IMR-90 (cell line): ENCODE measurements around the gene CATSPER3. TPM values are rescaled to one million over a fixed set of nuclear protein-coding genes. Genes with fewer than 3 reads are reported as not detected.

Source experiments
- ATAC-seq: fragments of 200-7000 bp; cut with Tn5 transposase; 2 replicates; pipeline ENCODE4 v1.9.1; 2020; ENCODE audit warnings: low read depth, mild to moderate bottlenecking, moderate library complexity
- BruUV-seq: library from RNA; stranded (reverse); fragments of 400-500 nt; replicated peaks from 2 replicates; lab custom pipeline; 2021; lab: Mats Ljungman, UMichigan
- CTCF ChIA-PET: fragments of 300-600 bp; formaldehyde crosslinking; extraction: SDS; loops from one replicate; lab custom pipeline; 2021; ENCODE audit warnings: antibody characterized with exemption; lab: Yijun Ruan, JAX
- POLR2A ChIA-PET: fragments of 300-600 bp; sonication (Branson Sonifier 250); formaldehyde crosslinking; loops from one replicate; lab custom pipeline; 2022; ENCODE audit warnings: antibody characterized with exemption; ENCODE audit not compliant: unreplicated experiment; lab: Charles Lee
- DNase-seq: peaks from one replicate; pipeline ENCODE4 v3.0.0; 2013
- H2AFZ ChIP-seq: replicated peaks from 2 replicates; pipeline ENCODE3; 2013; ENCODE audit warnings: low read length, mild to moderate bottlenecking; ENCODE audit not compliant: poor library complexity
- H2AK5ac ChIP-seq: 2 replicates; pipeline ENCODE4 v1.6.1; 2013; ENCODE audit warnings: low read depth, low read length, inconsistent platforms
- H2AK9ac ChIP-seq: replicated peaks from 2 replicates; pipeline ENCODE3; 2013; ENCODE audit warnings: mild to moderate bottlenecking, low read depth, low read length, moderate library complexity; ENCODE audit not compliant: poor library complexity
- H2BK120ac ChIP-seq: 2 replicates; pipeline ENCODE4 v1.6.1; 2013; ENCODE audit warnings: low read depth, low read length, inconsistent platforms
- H2BK15ac ChIP-seq: 3 replicates; pipeline ENCODE4 v1.6.1; 2013; ENCODE audit warnings: low read depth, low read length, inconsistent platforms
- H2BK20ac ChIP-seq: 2 replicates; pipeline ENCODE4 v1.6.1; 2013; ENCODE audit warnings: low read depth, mild to moderate bottlenecking, inconsistent platforms, low read length, moderate library complexity
- H2BK5ac ChIP-seq: 2 replicates; pipeline ENCODE4 v1.6.1; 2013; ENCODE audit warnings: mild to moderate bottlenecking, low read depth, low read length, inconsistent platforms; ENCODE audit not compliant: poor library complexity, severe bottlenecking
- H3K14ac ChIP-seq: replicated peaks from 2 replicates; pipeline ENCODE4 v1.6.1; 2013; ENCODE audit warnings: low read depth, low read length, inconsistent platforms
- H3K18ac ChIP-seq: 2 replicates; pipeline ENCODE4 v1.6.1; 2013; ENCODE audit warnings: low read depth, low read length, control low read depth
- H3K23ac ChIP-seq: 2 replicates; pipeline ENCODE4 v1.6.1; 2013; ENCODE audit warnings: low read depth, low read length, inconsistent platforms
- H3K27ac ChIP-seq: 2 replicates; pipeline ENCODE4 v1.5.1; 2013; ENCODE audit warnings: mild to moderate bottlenecking, control low read depth, low read length; ENCODE audit not compliant: insufficient read depth
- H3K27me3 ChIP-seq: 2 replicates; pipeline ENCODE4 v1.6.1; 2013; ENCODE audit warnings: low read length; ENCODE audit not compliant: control insufficient read depth, insufficient read depth
- H3K36me3 ChIP-seq: 2 replicates; pipeline ENCODE4 v1.6.1; 2013; ENCODE audit warnings: low read length, mixed read lengths; ENCODE audit not compliant: control insufficient read depth, insufficient read depth
- H3K4ac ChIP-seq: 2 replicates; pipeline ENCODE4 v1.6.1; 2013; ENCODE audit warnings: low read depth, low read length, inconsistent platforms
- H3K4me1 ChIP-seq: 2 replicates; pipeline ENCODE4 v1.6.1; 2013; ENCODE audit warnings: low read length, mixed read lengths; ENCODE audit not compliant: control insufficient read depth, insufficient read depth
- H3K4me2 ChIP-seq: 2 replicates; pipeline ENCODE4 v1.6.1; 2013; ENCODE audit warnings: low read depth, mild to moderate bottlenecking, control low read depth, low read length, moderate library complexity
- H3K4me3 ChIP-seq: 2 replicates; pipeline ENCODE4 v1.5.1; 2013; ENCODE audit warnings: low read depth, mild to moderate bottlenecking, control low read depth, low read length, moderate library complexity; ENCODE audit not compliant: insufficient read depth
- H3K56ac ChIP-seq: 2 replicates; pipeline ENCODE4 v1.6.1; 2013; ENCODE audit warnings: low read length, inconsistent platforms; ENCODE audit not compliant: insufficient read depth; ENCODE audit errors: extremely low read depth
- H3K79me1 ChIP-seq, 2 experiments: 2 replicates each; pipeline ENCODE4 v1.6.1; 2013; ENCODE audit warnings: low read length in 2 of 2, inconsistent platforms in 1 of 2, low read depth in 1 of 2
- H3K9ac ChIP-seq: 2 replicates; pipeline ENCODE4 v1.6.1; 2013; ENCODE audit warnings: low read depth, low read length, control low read depth
- H3K9me1 ChIP-seq: 2 replicates; pipeline ENCODE4 v1.6.1; 2013; ENCODE audit warnings: low read length, inconsistent platforms; ENCODE audit not compliant: insufficient read depth
- H3K9me3 ChIP-seq: 2 replicates; pipeline ENCODE4 v1.6.1; 2013; ENCODE audit warnings: low read length; ENCODE audit not compliant: control insufficient read depth, insufficient read depth
- H4K20me1 ChIP-seq: 2 replicates; pipeline ENCODE4 v1.6.1; 2013; ENCODE audit warnings: low read length, inconsistent platforms; ENCODE audit not compliant: insufficient read depth
- H4K5ac ChIP-seq: 2 replicates; pipeline ENCODE4 v1.6.1; 2013; ENCODE audit warnings: mild to moderate bottlenecking, low read depth, low read length, control low read depth
- H4K8ac ChIP-seq, 2 experiments: 2 replicates each; pipeline ENCODE4 v1.6.1; 2013; ENCODE audit warnings: low read depth in 2 of 2, low read length in 2 of 2, control low read depth in 1 of 2, inconsistent platforms in 1 of 2
- H4K91ac ChIP-seq: 2 replicates; pipeline ENCODE4 v1.6.1; 2013; ENCODE audit warnings: low read depth, low read length, inconsistent platforms; ENCODE audit not compliant: insufficient read depth
- BHLHE40 ChIP-seq: fragments of 150-350 bp; IDR thresholded peaks from 2 replicates; pipeline ENCODE4 v1.6.1; 2016; ENCODE audit warnings: mild to moderate bottlenecking, low read depth, low read length
- CEBPB ChIP-seq: IDR thresholded peaks from 2 replicates; pipeline ENCODE4 v1.6.1; 2012; ENCODE audit warnings: low read depth, low read length, improper control_type of control experiment
- CHD1 ChIP-seq: IDR thresholded peaks from 2 replicates; pipeline ENCODE4 v1.6.1; 2012; ENCODE audit warnings: low read depth, low read length, improper control_type of control experiment
- FOS ChIP-seq: fragments of 150-350 bp; IDR thresholded peaks from 2 replicates; pipeline ENCODE4 v1.6.1; 2016; ENCODE audit warnings: low read depth, low read length
- MAFK ChIP-seq: IDR thresholded peaks from 2 replicates; pipeline ENCODE4 v1.6.1; 2012; ENCODE audit warnings: low read depth, low read length, improper control_type of control experiment
- MAZ ChIP-seq: IDR thresholded peaks from 2 replicates; pipeline ENCODE4 v1.6.1; 2012; ENCODE audit warnings: low read depth, mild to moderate bottlenecking, low read length, improper control_type of control experiment, moderate library complexity, borderline replicate concordance
- MXI1 ChIP-seq: IDR thresholded peaks from 2 replicates; pipeline ENCODE4 v1.6.1; 2012; ENCODE audit warnings: low read depth, mild to moderate bottlenecking, low read length, moderate library complexity, borderline replicate concordance
- NFE2L2 ChIP-seq: fragments of 150-350 bp; IDR thresholded peaks from 2 replicates; pipeline ENCODE4 v1.6.1; 2016; ENCODE audit warnings: low read depth, mild to moderate bottlenecking, low read length
- POLR2A ChIP-seq: IDR thresholded peaks from 2 replicates; pipeline ENCODE4 v1.6.1; 2012; ENCODE audit warnings: mild to moderate bottlenecking, low read depth, low read length
- RAD21 ChIP-seq: IDR thresholded peaks from 2 replicates; pipeline ENCODE4 v1.6.1; 2012; ENCODE audit warnings: low read length, improper control_type of control experiment
- RCOR1 ChIP-seq: IDR thresholded peaks from 2 replicates; pipeline ENCODE4 v1.6.1; 2012; ENCODE audit warnings: mild to moderate bottlenecking, low read length, improper control_type of control experiment; ENCODE audit not compliant: insufficient replicate concordance
- RFX5 ChIP-seq: IDR thresholded peaks from 2 replicates; pipeline ENCODE4 v1.8.0; 2012; ENCODE audit warnings: low read depth, mild to moderate bottlenecking, low read length, moderate library complexity
- SMC3 ChIP-seq: fragments of 150-350 bp; IDR thresholded peaks from 2 replicates; pipeline ENCODE4 v1.6.1; 2016; ENCODE audit warnings: low read depth, mild to moderate bottlenecking, antibody characterized with exemption, low read length, moderate library complexity
- dilution Hi-C: fragments of 300-500 bp; cut with HindIII; formaldehyde crosslinking; loops from one replicate; pipeline ENCODE4 v1.14.3; 2018; ENCODE audit warnings: low sequenced_read_pairs; ENCODE audit not compliant: unreplicated experiment
- in situ Hi-C: fragments of 300-500 bp; cut with MboI; formaldehyde crosslinking; loops from 3 replicates; pipeline ENCODE4 v1.14.3; 2019; ENCODE audit warnings: low sequenced_read_pairs, inconsistent platforms, mixed read lengths
- intact Hi-C: fragments of 100-400 bp; cut with micrococcal nuclease; formaldehyde crosslinking; loops from 2 replicates; pipeline ENCODE4 v1.10.0; 2022
- polyA plus RNA-seq, 3 experiments: library from polyadenylated mRNA; depleted of rRNA; stranded (reverse); fragments of >200 nt; gene quantifications; 2 replicates each; pipeline ENCODE4 v1.2.3, GENCODE V29; 2012; ENCODE audit warnings: low replicate concordance in 1 of 3
- total RNA-seq: library from RNA; depleted of rRNA; stranded (reverse); fragments of >200 nt; gene quantifications from 2 replicates; pipeline ENCODE4 v1.2.3, GENCODE V29; 2012
- TF ChIP-seq, protein P1 (sequence below): conservative IDR thresholded peaks from 2 replicates; pipeline ENCODE4 v1.5.1; 2012; ENCODE audit warnings: mild to moderate bottlenecking, low read depth, low read length, improper control_type of control experiment
- TF ChIP-seq, protein P2 (sequence below): fragments of 150-350 bp; IDR thresholded peaks from 2 replicates; pipeline ENCODE4 v1.6.1; 2017; ENCODE audit warnings: mild to moderate bottlenecking, antibody characterized with exemption, low read length, low read depth
- TF ChIP-seq, protein P3 (sequence below): fragments of 150-350 bp; IDR thresholded peaks from 2 replicates; pipeline ENCODE4 v1.6.1; 2016; ENCODE audit warnings: low read depth, mild to moderate bottlenecking, low read length, moderate library complexity, borderline replicate concordance

CATSPER3 gene
- total and polyA plus RNA-seq, 2 of the 4 experiments (the other 2 are of a cell fraction): under 0.01 to 0.12 TPM

DNA sequence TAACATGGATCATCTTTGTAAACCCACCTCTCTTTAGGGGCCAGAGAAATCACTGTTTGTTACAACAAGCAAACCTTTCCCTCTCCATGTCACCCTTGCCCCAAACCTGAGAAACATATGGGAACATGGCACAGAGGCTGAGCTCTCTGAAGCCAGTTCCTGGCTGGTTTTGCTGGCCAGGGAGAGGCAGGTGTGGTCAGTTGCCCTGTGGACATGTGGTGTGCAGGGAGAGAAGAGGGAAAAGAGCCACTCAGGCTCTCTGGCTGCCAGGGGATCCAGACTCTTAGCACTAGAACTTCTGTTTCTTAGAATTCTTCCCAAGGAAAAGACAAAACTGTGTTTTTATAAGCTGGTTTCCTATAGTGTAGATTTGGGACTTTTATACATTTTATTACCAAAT, 4.6 kb upstream of the CATSPER3 start:
- ATAC-seq: no peak
- dilution Hi-C loops: no loop called here
- Histone ChIP-seq H4K20me1 (no peaks in the 10 kb centered on the region), H3K56ac (no peak overlapping the region), H3K36me3 (peaks cover 2% of the 10 kb centered on the region; the same call in 1 of the 2 replicates), H2AFZ (no peak overlapping the region), H3K27me3 (no peaks in the 10 kb centered on the region), H3K23ac (no peak overlapping the region), H3K4ac (no peak overlapping the region), H3K9me1 (peaks cover 3% of the 10 kb centered on the region; the same call in 1 of the 2 replicates), H4K5ac (no peak overlapping the region), H3K4me2 (no peak overlapping the region), H2BK20ac (no peak overlapping the region), H2AK5ac (no peak overlapping the region), H2BK120ac (no peak overlapping the region), H2BK5ac (no peak overlapping the region), H3K9me3 (no peaks in the 10 kb centered on the region), H3K4me1 (peaks cover 6% of the 10 kb centered on the region), H3K79me1 (no peaks in the 10 kb centered on the region), H4K91ac (no peak overlapping the region), H3K4me3 (no peak overlapping the region), H2AK9ac (no peak overlapping the region), H3K18ac (no peak overlapping the region), H3K9ac (no peak overlapping the region), H3K14ac (no peak overlapping the region), H3K27ac (no peak overlapping the region), H4K8ac (no peak overlapping the region), H2BK15ac (no peak overlapping the region)
- DNase-seq: no peak
- intact Hi-C loops: no loop called here
- TF ChIP-seq MAZ (no peak), BHLHE40 (no peak), RFX5 (no peak), CHD1 (no peak), RAD21 (no peak), RCOR1 (no peak), MAFK (no peak), SMC3 (no peak), FOS (no peak), CEBPB (no peak), MXI1 (no peak), POLR2A (no peak), NFE2L2 (no peak)
- TF ChIP-seq, protein P1, sequence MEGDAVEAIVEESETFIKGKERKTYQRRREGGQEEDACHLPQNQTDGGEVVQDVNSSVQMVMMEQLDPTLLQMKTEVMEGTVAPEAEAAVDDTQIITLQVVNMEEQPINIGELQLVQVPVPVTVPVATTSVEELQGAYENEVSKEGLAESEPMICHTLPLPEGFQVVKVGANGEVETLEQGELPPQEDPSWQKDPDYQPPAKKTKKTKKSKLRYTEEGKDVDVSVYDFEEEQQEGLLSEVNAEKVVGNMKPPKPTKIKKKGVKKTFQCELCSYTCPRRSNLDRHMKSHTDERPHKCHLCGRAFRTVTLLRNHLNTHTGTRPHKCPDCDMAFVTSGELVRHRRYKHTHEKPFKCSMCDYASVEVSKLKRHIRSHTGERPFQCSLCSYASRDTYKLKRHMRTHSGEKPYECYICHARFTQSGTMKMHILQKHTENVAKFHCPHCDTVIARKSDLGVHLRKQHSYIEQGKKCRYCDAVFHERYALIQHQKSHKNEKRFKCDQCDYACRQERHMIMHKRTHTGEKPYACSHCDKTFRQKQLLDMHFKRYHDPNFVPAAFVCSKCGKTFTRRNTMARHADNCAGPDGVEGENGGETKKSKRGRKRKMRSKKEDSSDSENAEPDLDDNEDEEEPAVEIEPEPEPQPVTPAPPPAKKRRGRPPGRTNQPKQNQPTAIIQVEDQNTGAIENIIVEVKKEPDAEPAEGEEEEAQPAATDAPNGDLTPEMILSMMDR: no peak
- TF ChIP-seq, protein P2, sequence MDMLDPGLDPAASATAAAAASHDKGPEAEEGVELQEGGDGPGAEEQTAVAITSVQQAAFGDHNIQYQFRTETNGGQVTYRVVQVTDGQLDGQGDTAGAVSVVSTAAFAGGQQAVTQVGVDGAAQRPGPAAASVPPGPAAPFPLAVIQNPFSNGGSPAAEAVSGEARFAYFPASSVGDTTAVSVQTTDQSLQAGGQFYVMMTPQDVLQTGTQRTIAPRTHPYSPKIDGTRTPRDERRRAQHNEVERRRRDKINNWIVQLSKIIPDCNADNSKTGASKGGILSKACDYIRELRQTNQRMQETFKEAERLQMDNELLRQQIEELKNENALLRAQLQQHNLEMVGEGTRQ: no peak
- TF ChIP-seq, protein P3, sequence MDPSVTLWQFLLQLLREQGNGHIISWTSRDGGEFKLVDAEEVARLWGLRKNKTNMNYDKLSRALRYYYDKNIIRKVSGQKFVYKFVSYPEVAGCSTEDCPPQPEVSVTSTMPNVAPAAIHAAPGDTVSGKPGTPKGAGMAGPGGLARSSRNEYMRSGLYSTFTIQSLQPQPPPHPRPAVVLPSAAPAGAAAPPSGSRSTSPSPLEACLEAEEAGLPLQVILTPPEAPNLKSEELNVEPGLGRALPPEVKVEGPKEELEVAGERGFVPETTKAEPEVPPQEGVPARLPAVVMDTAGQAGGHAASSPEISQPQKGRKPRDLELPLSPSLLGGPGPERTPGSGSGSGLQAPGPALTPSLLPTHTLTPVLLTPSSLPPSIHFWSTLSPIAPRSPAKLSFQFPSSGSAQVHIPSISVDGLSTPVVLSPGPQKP: no peak
- in situ Hi-C loops: no loop called here
- POLR2A ChIA-PET: no interaction called here
- CTCF ChIA-PET: interaction anchor here (0.6 kb wide), 2 partner anchors 11 to 228 kb away, joined by 4 to 6 read pairs; no protein-coding TSS in a partner anchor
- no TSS peak for BruUV-seq
